ENCODE results near the gene SLC6A11.

SLC6A11 gene

DNA sequence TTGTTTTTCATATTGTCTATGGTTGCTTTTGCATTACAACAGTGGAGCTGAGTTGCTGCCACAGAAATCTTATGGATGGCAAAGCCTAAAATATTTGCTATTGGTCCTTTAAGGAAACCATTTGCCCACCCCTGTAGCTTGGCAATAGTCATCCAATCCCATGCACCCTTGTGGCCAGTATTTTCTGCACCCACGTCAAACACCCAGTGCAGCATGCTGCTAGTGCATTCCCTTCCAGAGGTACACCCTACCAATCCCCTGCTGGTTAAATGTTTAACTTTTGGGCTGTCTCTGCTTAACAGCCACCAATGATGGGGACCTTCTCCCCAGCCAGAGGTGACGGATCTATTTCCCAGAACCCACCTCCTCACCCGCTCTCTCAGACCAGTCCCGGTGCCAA is 23.8 kb upstream of the SLC6A11 start:
- DNase-seq, result no peak

DNA sequence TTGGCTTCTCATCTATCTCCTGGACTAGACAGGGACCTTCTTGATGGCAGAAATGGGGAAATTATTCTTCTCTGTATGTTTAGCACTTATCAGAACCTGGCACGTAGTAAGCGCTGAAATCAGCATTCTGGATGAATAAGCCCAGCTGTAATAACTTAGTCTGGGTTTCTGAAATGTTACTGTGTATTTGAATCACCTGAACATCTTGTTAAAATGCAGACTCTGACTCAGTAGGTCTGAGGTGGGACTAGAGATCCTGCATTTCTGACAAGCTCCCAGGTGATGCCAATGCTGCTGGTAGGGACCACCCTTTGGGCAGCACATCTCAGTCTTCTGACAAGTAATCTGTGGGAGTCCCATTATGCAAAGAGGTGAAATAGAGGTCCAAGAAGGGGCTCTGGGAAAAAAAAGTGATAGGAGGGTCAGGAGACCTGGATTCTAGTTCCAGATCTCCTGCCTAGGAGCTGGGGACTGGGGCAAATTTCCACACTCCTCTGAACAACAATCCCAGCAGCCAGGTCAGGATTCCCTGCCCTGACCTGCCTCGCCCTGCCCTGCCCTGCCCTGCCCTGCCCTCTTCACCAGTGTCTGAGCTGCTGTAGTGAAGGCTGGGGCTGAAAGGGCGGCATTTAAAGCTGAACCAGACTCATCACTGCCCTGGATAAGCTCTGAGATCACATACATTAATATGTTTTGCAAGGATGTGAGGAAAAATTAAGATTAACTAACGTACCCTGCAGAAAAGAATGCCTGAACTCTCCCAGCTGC is 17.2 kb upstream of the SLC6A11 start:
- DNase-seq, result no peak

DNA sequence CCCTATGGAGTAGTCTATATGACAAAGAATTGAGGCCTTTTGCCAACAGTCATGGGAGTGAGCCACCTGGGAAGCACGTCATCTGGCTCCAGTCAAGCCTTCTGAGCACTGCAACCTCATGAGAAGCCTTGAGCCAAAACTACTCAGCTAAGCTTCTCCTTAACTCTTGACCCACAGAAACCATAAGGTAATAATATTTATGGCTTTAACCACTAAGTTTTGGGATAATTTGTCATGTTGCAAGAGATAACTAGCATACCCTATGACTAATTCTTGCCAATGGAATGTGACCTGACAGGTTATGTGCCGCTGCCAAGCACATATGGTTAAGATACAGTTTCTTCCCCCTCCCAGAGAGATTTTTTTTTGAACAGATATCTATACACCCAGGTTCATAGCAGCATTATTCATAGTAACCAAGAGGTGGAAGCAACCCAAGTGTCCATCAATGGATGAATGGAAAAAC is 11.8 kb upstream of the SLC6A11 start:
- DNase-seq, result no peak

DNA sequence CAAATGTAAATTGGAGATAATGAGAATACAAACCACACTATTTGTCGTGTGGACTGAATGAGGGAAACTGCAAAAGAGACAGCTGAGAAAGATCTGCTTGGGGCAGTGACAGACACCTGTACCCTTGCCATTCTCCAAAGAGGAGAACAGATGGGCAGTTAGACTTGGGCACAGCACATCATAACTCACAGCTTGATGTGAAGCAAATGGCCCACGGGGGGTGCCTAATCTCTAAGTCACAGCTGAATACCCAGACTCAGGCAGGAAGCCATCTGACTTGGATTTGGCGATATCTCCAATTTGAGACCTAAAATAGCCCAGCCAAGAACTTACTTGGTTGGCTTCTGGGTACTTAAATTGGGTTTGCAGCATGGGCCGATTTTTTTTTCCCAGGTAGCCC is 10.0 kb upstream of the SLC6A11 start:
- no peak for DNase-seq

DNA sequence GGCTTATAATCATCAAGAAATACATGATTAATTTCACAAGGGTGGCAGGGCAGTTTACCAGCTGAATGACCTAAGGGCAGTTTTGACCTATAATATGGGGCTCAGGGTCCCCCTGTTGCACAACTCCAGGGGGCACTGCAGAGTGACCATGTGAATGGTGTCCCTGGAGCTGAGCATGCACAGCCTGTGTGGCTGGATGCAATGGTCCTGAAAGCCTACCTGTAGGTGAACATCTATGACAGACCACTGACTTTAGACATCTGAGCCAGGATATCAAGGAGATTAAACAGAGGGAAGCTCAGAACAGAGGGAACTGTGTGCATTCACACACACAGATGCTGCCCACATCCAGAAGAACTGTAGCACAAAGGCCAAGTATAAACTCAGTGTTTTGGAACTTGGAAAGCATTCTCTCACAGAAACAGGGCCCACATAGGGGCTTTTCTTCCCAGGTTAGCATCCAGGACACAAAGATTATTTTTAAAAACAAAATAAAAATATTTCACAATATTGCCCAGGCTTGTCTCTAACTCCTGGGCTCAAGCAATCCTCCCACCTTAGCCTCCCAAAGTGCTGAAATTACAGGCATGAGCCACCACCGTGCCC is 7.8 kb upstream of the SLC6A11 start:
- no peak for DNase-seq

DNA sequence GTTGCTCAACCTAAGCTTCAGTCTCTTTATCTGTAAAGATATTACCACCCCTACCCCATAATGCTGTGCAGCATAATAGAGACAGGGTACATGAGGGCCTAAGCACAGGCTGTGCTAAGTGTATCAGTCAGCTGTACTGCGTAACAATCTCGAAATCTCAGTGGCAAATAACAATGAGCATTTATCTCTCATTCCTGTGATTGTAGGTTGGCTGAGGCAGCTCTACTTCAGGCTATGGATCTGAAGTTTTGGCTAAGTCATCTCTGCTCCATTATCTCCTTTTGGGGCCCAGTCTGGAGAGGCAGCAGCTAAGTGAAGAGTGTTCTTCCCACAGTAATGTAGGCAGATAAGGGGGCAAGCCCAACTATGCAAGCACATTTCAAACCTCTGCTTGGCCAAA is 7.1 kb upstream of the SLC6A11 start:
- DNase-seq, result no peak

DNA sequence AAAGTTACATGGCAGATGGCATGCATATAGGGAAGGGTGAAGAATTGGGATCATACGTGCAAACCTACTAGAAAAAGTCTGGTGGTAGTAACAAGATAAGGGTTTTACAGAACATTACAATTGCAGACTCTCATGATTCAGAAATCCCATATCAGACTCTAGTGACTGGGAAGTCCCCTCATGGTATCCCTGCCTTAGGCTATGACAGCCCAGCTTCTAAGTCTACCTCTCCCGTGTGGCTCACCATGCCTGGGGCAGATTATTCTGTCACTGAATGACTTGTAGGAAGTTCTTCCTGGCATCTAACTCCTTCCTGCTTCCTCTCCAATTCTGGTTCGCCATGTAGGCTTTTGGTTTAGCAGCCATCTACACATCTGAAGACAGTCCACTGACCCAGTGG is 5.7 kb upstream of the SLC6A11 start:
- no peak for DNase-seq

DNA sequence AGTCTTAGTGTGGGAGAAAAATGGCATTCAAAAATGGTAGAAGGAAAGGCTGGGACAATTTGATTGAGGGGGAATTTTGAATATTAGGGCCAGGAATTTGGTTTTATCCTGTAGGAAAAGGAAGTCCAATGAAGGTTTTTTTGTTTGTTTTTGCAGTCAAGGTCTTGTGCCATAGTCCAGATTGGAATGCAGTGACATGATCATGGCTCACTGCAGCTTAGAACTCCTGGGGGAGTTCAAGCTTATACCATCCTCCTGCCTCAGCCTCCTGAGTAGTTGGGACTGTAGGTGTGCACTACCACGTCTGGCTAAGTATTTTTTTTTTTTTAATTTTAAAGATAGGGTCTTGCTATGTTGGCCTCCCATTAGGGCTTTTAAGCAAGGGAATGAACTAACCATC is 2.6 kb upstream of the SLC6A11 start:
- no peak for DNase-seq

DNA sequence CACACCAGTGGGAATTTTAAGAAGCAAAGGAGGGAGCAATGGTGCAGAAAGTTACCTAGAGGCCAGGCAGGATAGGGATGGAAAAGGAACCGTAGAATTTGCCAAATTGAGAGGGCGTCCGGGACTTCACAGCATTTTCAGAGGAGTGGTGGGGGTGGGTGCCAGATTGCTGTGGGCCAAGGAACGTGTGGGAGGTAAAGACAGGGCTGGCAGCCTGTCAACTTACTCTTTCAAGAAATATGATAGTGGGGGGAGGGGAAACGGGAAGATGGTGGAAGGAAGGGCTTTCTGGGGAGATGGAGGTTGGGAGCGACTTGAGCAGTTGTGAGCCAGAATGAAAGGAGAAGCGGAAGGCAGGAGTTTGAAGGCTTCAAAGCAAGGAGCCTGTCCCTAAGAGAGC is 1.4 kb upstream of the SLC6A11 start:
- no peak for DNase-seq

DNA sequence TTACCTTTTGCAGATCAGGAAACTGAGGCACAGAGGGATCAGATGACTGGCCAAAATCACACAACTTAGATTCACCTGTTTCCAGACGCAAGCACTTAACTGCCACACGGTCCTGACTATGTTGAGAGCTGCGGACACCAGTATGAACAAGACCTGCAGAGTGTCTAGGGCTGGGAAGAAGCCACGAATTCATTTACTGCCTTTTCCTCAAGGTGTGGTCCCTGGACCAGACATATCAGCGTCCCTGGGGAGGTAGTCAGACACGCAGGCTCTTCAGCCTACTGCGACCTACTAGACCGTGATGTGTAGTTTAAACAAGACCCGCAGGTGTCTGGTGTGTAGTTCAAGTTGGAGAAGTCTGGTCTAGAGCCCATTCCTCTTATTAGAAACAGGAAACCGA is 541 bp upstream of the SLC6A11 start:
- DNase-seq, result no peak

DNA sequence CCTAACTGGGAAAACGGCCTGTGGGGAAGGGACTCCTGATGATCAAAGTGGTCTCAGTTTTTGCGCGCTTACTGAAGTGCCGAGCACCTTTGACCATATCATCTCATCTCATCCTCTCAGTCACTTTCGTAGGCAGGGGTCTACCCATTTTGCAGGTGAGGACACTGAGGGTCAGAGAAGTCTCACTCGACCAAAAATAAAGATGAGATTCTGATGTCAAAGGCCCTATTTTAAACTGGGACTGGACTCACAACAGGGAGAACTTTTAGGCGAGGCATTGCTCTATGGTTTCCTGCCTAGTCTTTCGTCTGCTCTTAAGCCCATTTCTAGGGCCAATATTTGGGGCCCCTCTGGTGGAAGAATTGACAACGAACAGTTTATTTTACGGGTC is 830 bp downstream of the SLC6A11 start:
- no peak for DNase-seq

DNA sequence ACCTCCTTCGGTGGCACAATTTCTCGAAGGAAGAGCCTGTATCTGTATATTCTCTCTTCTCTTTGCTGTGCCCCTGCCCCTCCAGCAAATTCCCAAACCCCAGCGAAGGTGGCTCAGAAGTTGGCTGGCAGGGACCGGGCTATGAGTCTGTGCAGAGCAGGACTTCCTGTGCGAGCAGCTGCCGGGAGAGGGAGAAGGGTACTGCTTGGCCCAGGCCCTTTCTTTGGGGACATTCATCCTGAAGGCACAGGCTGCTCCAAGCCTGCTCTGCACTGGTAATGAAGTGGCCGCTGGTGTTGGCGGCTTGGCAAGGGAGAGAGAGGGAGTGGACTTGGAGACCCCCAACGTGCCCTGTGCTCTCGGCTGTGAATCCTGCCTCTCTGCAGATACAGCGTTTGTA is 1.5 kb downstream of the SLC6A11 start:
- no peak for DNase-seq

DNA sequence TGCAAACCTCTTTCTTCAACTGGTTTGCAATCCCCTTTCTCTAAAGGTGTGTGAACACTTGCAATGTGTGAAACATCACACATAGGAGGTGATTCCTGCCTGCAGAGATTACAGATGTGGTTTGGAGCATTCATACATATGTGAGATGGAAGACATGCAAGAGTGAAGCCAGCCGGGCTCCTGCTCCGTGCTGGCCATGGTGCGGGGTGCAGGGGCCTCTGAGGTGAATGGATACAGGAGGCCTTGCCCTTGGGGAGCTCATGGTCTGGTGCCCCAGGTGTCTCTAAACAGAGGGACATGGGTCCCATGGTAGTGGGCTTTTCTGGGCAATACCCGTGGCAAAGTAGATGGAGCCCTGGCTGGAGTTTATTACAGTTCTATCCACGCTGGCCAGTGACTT is 6.0 kb downstream of the SLC6A11 start:
- DNase-seq, result no peak

DNA sequence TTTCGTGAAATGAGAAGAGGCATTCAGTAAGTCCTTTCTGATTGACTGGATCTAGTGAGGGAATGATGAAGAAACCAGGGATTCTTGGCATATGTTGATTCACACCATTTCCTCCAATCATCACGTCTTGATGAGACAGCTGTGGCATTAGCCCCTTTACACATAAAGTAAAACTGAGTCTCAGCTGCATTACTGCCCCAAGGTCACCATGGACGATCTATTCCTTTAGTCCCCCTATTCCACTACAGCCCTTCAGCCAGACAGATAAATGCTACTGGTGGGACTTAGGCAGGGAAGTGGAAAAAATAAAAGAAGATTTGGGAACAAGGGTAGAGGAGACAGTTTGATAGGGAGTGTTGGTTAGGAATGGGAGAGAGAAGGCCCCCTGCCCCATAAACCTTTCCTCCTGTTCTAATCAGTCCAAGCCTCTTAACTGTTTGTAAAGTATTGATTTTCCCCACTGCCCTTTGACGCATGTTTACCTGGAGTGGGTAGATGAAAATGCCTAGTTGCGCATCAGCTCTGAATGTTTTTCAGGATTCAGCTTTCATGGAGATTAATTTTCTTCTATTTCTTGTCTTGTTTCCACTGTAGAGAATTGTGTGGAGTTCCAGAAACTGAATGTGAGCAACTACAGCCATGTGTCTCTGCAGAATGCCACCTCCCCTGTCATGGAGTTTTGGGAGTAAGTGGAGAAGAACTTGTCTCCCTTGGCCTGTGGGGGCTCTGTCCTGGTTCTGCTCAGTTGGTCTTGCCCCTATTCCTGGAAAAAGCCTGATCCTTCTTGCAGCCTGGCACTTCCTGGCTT is 6.9 kb downstream of the SLC6A11 start:
- no peak for DNase-seq

DNA sequence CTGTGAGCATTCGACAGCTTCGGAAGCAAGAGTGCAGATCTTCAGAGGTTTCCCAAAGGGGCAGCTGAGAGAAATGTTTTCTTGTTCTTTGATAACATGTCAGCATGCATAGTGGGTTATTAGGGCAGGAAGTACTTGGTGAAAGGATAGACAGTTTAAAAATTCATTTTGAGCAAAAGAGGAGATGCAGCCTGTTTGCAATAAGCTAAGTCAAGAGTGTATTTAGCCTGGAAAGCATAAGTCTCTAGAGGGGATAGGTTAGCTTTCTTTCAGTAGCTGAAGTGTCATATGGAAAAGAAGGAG is 7.4 kb downstream of the SLC6A11 start:
- no peak for DNase-seq

DNA sequence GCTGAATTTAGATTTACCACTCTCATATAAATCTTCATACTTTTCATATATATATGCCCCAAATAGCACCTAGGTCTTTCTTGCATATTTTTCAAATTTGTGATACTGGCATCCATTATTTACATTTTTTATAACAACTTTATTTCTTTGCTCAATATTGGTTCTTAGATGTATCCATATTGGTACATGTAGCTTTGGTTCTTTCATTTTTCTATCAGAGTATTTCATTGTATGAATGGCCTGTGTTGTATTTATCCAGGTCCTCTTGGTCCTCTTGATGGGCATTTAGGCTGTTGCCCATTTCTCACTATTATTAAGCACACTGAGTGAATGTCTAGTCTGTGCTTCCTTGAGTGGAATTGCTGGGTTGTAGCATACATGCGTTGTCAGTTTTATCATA is 8.4 kb downstream of the SLC6A11 start:
- DNase-seq, result no peak

DNA sequence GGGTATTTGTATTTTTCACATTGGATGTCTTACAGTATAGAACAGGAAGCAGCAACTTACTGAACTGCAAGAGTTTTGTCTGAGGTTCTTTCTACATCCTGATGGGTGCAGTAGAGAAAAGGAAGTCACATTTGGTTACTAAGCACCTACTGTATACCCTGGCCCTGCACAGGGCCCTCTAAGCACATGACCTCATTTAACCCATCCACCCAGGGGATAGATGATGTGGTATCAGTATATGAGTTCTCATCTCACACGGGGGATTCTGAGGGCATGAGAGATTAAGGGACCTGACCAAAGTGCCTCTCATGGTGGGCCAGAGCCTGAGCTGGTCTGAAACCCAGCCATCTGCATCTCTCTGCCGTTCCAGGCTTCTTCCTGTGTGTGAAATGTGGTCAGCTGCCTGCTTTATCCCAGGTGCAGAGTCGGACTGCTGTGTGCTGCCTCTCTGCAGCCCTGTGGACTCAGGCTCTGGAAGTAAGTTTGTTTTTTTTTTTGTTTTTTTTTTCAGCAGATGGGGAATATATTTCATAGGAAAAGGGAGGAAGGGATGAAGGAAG is 17.9 kb downstream of the SLC6A11 start:
- DNase-seq, result no peak

DNA sequence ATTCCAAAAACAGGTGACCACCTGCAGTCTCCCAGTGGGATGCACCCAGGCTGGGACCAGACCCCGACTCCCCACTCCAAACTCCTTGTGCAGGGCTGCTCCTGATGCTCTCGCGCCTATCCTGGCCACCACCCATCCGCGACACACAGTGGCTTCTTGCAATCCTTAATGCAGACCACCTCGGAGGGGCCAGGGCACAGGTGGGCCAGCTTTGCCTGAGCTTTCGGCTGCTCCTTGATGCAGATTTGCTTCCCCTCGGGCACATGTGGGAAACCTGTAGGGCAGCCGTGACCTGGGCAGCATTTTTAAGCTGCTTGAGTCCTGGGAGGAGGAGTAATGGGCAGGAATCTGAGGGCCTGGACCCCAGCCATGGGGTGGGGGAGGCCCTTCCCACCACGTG is 18.9 kb downstream of the SLC6A11 start:
- no peak for DNase-seq

DNA sequence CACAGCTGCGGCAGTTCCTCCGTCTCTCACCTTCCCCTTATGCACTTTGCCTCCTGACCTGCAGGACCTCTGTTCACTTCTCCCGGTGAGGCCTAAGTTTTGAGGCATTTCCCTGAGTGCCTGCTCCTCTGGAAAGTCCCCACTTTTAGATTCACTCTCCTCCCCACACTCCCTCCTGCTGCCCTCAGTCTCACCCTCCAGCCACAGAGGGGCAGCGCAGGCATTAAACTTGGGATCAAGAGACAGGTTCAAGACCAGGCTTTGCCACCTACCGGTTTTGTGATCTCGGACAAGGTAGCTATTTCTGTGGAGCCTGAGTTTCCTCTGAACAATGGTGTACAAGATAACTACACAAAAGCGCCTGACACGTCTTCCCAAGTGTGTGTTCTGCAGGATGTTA is 19.4 kb downstream of the SLC6A11 start:
- DNase-seq, result no peak

DNA sequence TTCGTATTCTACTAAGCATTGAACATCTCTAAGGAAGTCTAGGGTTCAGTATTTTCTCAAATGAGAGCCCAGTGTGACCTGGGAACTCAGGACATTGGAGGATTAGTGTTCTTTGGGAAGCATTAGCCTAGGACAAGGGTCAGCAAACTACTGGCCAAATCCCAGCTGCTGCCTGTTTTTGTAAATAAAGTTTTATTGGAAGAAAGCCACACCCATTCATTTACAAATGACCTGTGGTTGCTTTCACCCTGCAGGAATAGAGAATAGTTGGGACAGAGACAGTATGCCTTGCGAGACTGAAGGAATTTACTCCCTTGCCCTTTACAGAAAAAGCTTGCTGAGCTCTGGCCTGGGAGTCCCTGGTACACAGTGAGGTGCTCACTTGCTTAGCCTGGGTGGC is 20.6 kb downstream of the SLC6A11 start:
- DNase-seq, result no peak

DNA sequence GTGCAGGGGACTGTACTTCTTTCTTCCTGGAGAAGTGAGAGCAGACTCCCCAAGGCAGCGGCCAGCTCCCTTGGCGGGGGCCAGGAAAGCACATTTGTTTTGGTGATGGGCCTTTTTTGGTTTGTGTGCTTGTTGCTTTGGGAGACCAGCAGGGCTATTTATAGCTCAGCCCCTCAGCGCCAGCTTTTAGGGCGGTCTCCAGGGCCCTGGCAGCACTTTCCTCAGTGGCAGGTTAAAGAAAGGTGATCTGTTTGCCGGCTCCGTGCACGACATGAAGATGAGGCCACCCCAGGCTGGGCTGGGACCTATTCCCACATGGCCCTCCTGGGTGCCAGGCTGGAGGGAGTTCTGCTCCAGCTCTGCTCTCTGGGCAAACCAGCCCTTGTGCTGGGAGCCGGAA is 21.8 kb downstream of the SLC6A11 start:
- DNase-seq, result no peak

DNA sequence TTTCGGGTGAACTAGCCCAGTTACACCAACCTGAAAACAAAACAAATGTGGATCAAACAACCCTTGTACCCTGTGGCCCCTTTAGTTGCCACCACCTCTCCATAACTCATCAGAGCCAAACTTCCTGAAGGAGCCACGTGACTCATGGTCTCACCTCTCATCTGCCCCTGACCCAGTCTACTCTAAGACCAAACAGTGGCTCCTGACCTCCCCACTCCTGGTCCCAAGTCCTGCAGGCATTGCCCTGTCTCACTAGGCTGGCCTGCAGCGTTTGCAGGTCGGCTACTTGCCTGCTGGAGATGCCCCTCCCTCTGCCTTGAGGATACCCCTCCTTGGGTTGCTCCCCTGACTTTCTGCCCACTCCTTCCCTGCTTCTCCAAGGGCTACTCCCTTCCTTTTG is 23.1 kb downstream of the SLC6A11 start:
- DNase-seq, result no peak

DNA sequence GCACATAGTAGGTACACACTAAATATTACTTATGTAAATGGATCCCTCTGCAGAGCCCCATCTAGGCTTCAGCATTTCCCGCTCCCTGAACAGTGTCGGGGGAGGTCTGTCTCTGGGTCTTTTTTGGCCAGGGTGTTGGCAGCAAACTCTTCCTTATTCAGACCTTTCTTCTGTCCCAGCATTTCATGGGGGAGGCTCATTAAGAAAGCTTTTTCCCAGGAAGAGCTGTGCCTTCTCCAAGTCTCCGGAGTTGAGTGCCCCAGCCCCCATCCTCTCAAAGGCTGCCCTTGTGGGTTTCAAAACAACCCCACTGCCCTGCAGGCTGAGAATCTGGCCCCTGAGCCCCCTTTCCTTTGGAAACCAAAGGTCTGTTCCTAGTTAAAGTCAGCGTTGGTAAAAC is 25.1 kb downstream of the SLC6A11 start:
- DNase-seq, result no peak

DNA sequence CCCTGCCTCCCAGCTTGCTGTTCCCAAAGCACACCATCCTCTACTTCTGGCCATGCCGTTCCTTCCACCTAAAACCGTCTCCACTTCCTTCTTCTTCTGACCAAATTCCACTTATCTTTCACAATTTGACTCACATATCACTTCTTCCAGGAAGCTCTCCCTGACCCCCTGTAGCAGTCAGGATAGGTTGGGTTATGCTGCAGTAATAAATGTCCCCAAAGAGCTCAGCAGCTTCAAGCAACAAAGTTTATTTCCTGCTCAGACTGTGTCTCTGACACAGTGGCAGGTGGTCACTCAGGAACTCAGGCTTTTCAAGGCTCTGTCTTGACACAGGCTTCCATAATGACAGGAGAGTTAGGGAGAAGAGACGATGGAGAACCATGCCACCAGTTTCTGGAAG is 27.4 kb downstream of the SLC6A11 start:
- DNase-seq, result no peak
